ENCODE results near the gene PNRC1.

Gene PNRC1

GRCh38 chr6:89082486-89082891, 1.9 kb downstream of the PNRC1 start:
- TF ChIP-seq CREB5 (CRISPR knock-in tag; IDR thresholded peaks at IDR 0.05; ENCODE audit: low read depth) (no peak), ZFP3 (CRISPR knock-in tag; IDR thresholded peaks at IDR 0.05) (no peak), CSRNP3 (CRISPR knock-in tag; IDR thresholded peaks at IDR 0.05) (no peak), ISL1 (CRISPR knock-in tag; IDR thresholded peaks at IDR 0.05) (no peak), CSDC2 (CRISPR knock-in tag; IDR thresholded peaks at IDR 0.05) (no peak), SNAI2 (CRISPR knock-in tag; IDR thresholded peaks at IDR 0.05) (no peak), TCF4 (CRISPR knock-in tag; IDR thresholded peaks at IDR 0.05; ENCODE audit: borderline replicate concordance) (no peak)
- no peak for ATAC-seq

GRCh38 chr6:89084542-89084941, 4.0 kb downstream of the PNRC1 start:
- no peak for TF ChIP-seq CSRNP3 (CRISPR knock-in tag; IDR thresholded peaks at IDR 0.05)
- no peak for TF ChIP-seq OSR1 (CRISPR knock-in tag; IDR thresholded peaks at IDR 0.05)
- no peak for ATAC-seq

DNA sequence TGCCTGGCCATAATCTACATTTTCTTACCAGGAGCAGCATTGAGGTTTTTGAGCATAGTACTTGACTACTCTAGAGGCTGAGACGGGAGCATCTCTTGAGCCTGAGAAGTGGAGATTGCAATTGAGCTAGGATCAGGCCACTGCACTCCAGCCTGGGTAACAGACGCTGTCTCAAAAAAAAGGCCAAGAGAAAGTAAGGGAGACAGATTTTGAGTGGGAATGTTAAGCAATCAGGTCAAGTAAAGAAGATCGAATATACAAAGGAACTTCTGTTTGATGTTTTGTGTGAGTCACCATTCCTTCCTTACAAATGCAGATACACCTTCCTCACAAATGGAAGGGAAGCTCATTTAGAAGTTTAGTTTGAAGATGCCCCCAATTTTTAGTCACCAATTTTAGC, 4.4 kb downstream of the PNRC1 start:
- TF ChIP-seq CSRNP3 (CRISPR knock-in tag; IDR thresholded peaks at IDR 0.05), result no peak
- no peak for TF ChIP-seq ZNF8 (CRISPR knock-in tag; IDR thresholded peaks at IDR 0.05)
- TF ChIP-seq OSR1 (CRISPR knock-in tag; IDR thresholded peaks at IDR 0.05), result no peak
- no peak for TF ChIP-seq ZC3H10 (CRISPR knock-in tag; IDR thresholded peaks at IDR 0.05)
- no peak for TF ChIP-seq BACH2 (CRISPR knock-in tag; IDR thresholded peaks at IDR 0.05; ENCODE audit: borderline replicate concordance)
- TF ChIP-seq TCF4 (CRISPR knock-in tag; IDR thresholded peaks at IDR 0.05; ENCODE audit: borderline replicate concordance), result no peak
- TF ChIP-seq ZNF565 (CRISPR knock-in tag; conservative IDR thresholded peaks at IDR 0.05; ENCODE audit: low read depth), result no peak
- no peak for TF ChIP-seq SNAI2 (CRISPR knock-in tag; IDR thresholded peaks at IDR 0.05)
- TF ChIP-seq POU6F1 (CRISPR knock-in tag; IDR thresholded peaks at IDR 0.05; ENCODE audit: borderline replicate concordance, low read depth), result no peak
- TF ChIP-seq ARNTL (CRISPR knock-in tag; IDR thresholded peaks at IDR 0.05; ENCODE audit: borderline replicate concordance, low read depth), result no peak
- no peak for TF ChIP-seq GLIS3 (CRISPR knock-in tag; IDR thresholded peaks at IDR 0.05)
- TF ChIP-seq TSHZ2 (CRISPR knock-in tag; IDR thresholded peaks at IDR 0.05), result no peak
- TF ChIP-seq PPARA (CRISPR knock-in tag; IDR thresholded peaks at IDR 0.05; ENCODE audit: borderline replicate concordance), result no peak
- no peak for TF ChIP-seq TOX (CRISPR knock-in tag; IDR thresholded peaks at IDR 0.05; ENCODE audit: borderline replicate concordance)
- TF ChIP-seq CREB5 (CRISPR knock-in tag; IDR thresholded peaks at IDR 0.05; ENCODE audit: low read depth), result no peak
- TF ChIP-seq RARB (CRISPR knock-in tag; IDR thresholded peaks at IDR 0.05), result no peak
- TF ChIP-seq CSDC2 (CRISPR knock-in tag; IDR thresholded peaks at IDR 0.05), result no peak

More for the DNA sequence above, 4.4 kb downstream of the PNRC1 start:
- ATAC-seq, result no peak
